SK-N-SH (cell line): ENCODE data around the gene RGS11. TPM values are rescaled to one million over a fixed set of nuclear protein-coding genes. Genes with fewer than 3 reads are reported as not detected.

Experiments used
- CTCF ChIA-PET: fragments of 300-600, 350-600 bp; formaldehyde crosslinking; extraction: SDS; loops from one replicate; lab custom pipeline; 2021; lab: Yijun Ruan, JAX
- POLR2A ChIA-PET: fragments of 350-600 bp; sonication (Branson Sonifier 250); formaldehyde crosslinking; extraction: SDS; loops from one replicate; lab custom pipeline; 2020; ENCODE audit warnings: antibody characterized with exemption, inconsistent platforms; lab: Yijun Ruan, JAX
- DNase-seq: peaks from one replicate; pipeline ENCODE4 v3.0.0; 2012
- H2AFZ ChIP-seq: fragments of 200-600 bp; sonication (generic); 2 replicates; pipeline ENCODE4 v1.8.1; 2016; ENCODE audit warnings: antibody characterized with exemption, mild to moderate bottlenecking, low read depth
- H3F3A ChIP-seq: fragments of 200-600 bp; sonication (generic); replicated peaks from 2 replicates; pipeline ENCODE3; 2016; ENCODE audit warnings: antibody characterized with exemption, mild to moderate bottlenecking; ENCODE audit not compliant: insufficient read depth
- H3K27ac ChIP-seq, 2 experiments: fragments of 200-500 bp in 1 of 2; fragments of 200-600 bp in 1 of 2; sonication (Bioruptor generic) in 1 of 2; sonication (generic), shearing (Covaris generic) in 1 of 2; 2 replicates each; pipeline versions ENCODE4 v1.5.1 to v1.6.1; 2014 to 2016; ENCODE audit warnings: low read depth in 2 of 2, inconsistent platforms in 1 of 2, low read length in 1 of 2, mild to moderate bottlenecking in 1 of 2, mixed read lengths in 1 of 2
- H3K27me3 ChIP-seq: fragments of 200-600 bp; sonication (generic), shearing (Covaris generic); 2 replicates; pipeline ENCODE4 v1.6.1; 2016; ENCODE audit warnings: mixed run types; ENCODE audit not compliant: insufficient read depth
- H3K36me3 ChIP-seq, 2 experiments: fragments of 200-500 bp in 1 of 2; fragments of 200-600 bp in 1 of 2; sonication (Bioruptor generic) in 1 of 2; sonication (generic) in 1 of 2; replicated peaks in 1 of 2; 2 replicates each; pipeline versions ENCODE3 to v1.5.1; 2014 to 2016; ENCODE audit warnings: low read length in 1 of 2, mild to moderate bottlenecking in 1 of 2; ENCODE audit not compliant: insufficient read depth in 2 of 2, control insufficient read depth in 1 of 2
- H3K4me1 ChIP-seq, 2 experiments: fragments of 200-500 bp in 1 of 2; fragments of 200-600 bp in 1 of 2; sonication (Bioruptor generic) in 1 of 2; sonication (generic), shearing (Covaris generic) in 1 of 2; 2 replicates each; pipeline versions ENCODE4 v1.5.1 to v1.6.1; 2014 to 2016; ENCODE audit warnings: low read depth in 1 of 2, low read length in 1 of 2, mixed run types in 1 of 2; ENCODE audit not compliant: insufficient read depth in 2 of 2, control insufficient read depth in 1 of 2
- H3K4me2 ChIP-seq: fragments of 200-600 bp; sonication (generic), shearing (Covaris generic); 2 replicates; pipeline ENCODE4 v1.6.1; 2017; ENCODE audit warnings: mixed run types
- H3K4me3 ChIP-seq, 2 experiments: fragments of 200-500 bp in 1 of 2; fragments of 200-600 bp in 1 of 2; sonication (Bioruptor generic) in 1 of 2; sonication (generic), shearing (Covaris generic) in 1 of 2; 2 replicates each; pipeline versions ENCODE4 v1.5.1 to v1.8.1; 2014 to 2016; ENCODE audit warnings: low read depth in 2 of 2, inconsistent platforms in 1 of 2, low read length in 1 of 2, mild to moderate bottlenecking in 1 of 2, mixed read lengths in 1 of 2, moderate library complexity in 1 of 2
- H3K79me2 ChIP-seq: fragments of 200-600 bp; sonication (generic); 2 replicates; pipeline ENCODE4 v1.8.1; 2017; ENCODE audit warnings: mild to moderate bottlenecking; ENCODE audit not compliant: insufficient read depth
- H3K9ac ChIP-seq: fragments of 200-600 bp; sonication (generic); 2 replicates; pipeline ENCODE4 v1.6.1; 2017; ENCODE audit warnings: mixed run types
- H3K9me2 ChIP-seq: fragments of 200-600 bp; sonication (generic); 2 replicates; pipeline ENCODE4 v1.6.1; 2017; ENCODE audit warnings: mixed run types
- H3K9me3 ChIP-seq: fragments of 200-600 bp; sonication (generic); 2 replicates; pipeline ENCODE4 v1.6.1; 2017; ENCODE audit warnings: mixed run types, mild to moderate bottlenecking, moderate library complexity
- H4K20me1 ChIP-seq: fragments of 200-600 bp; sonication (generic); 2 replicates; pipeline ENCODE4 v1.6.1; 2017; ENCODE audit warnings: mild to moderate bottlenecking, mixed run types; ENCODE audit not compliant: insufficient read depth
- CHD2 ChIP-seq: fragments of 150-350 bp; IDR thresholded peaks from 2 replicates; pipeline ENCODE4 v1.6.1; 2018; ENCODE audit warnings: low read length; ENCODE audit not compliant: partially characterized antibody
- ELF1 ChIP-seq: IDR thresholded peaks from 2 replicates; pipeline ENCODE4 v1.4.0; 2012
- FOXJ3 ChIP-seq: sonication (generic); formaldehyde crosslinking; IDR thresholded peaks from 2 replicates; pipeline ENCODE4 v1.5.1; 2020; ENCODE audit warnings: mild to moderate bottlenecking, missing genetic modification reagents
- GATA2 ChIP-seq: sonication (generic); formaldehyde crosslinking; IDR thresholded peaks from 2 replicates; pipeline ENCODE4 v1.5.0; 2020; ENCODE audit warnings: mild to moderate bottlenecking, missing genetic modification reagents
- IRF3 ChIP-seq: fragments of 150-350 bp; IDR thresholded peaks from 2 replicates; pipeline ENCODE4 v1.6.1; 2016; ENCODE audit warnings: mild to moderate bottlenecking, low read depth, low read length
- MAX ChIP-seq: IDR thresholded peaks from 2 replicates; pipeline ENCODE4 v1.4.0; 2012; ENCODE audit warnings: low read depth
- NFIC ChIP-seq: IDR thresholded peaks from 2 replicates; pipeline ENCODE4 v1.4.0; 2012; ENCODE audit warnings: borderline replicate concordance
- NRF1 ChIP-seq: IDR thresholded peaks from 2 replicates; pipeline ENCODE4 v1.6.1; 2012; ENCODE audit warnings: low read depth, mild to moderate bottlenecking, low read length
- POLR2AphosphoS5 ChIP-seq: IDR thresholded peaks from 2 replicates; pipeline ENCODE4 v1.6.1; 2012; ENCODE audit warnings: low read depth, low read length
- RAD21 ChIP-seq: IDR thresholded peaks from 2 replicates; pipeline ENCODE4 v1.6.1; 2012; ENCODE audit warnings: mild to moderate bottlenecking, low read length
- REST ChIP-seq: IDR thresholded peaks from 2 replicates; pipeline ENCODE4 v1.6.1; 2012; ENCODE audit warnings: mild to moderate bottlenecking, low read depth, low read length, moderate library complexity
- RFX5 ChIP-seq: IDR thresholded peaks from 2 replicates; pipeline ENCODE4 v1.6.1; 2012; ENCODE audit warnings: mild to moderate bottlenecking, improper control_type of control experiment, low read length
- TAF1 ChIP-seq: IDR thresholded peaks from 2 replicates; pipeline ENCODE4 v1.6.1; 2012; ENCODE audit warnings: low read depth, mild to moderate bottlenecking, low read length, moderate library complexity, borderline replicate concordance
- TCF12 ChIP-seq: IDR thresholded peaks from 2 replicates; pipeline ENCODE4 v1.4.0; 2012
- ZBTB33 ChIP-seq: IDR thresholded peaks from 2 replicates; pipeline ENCODE4 v1.4.0; 2012; ENCODE audit warnings: low read depth, borderline replicate concordance
- WGBS: methylation state at CpG from one replicate; pipeline ENCODE4 v1.1.6; 2017; ENCODE audit warnings: low lambda C conversion rate; 5-methylcytosine and 5-hydroxymethylcytosine counted together
- polyA plus RNA-seq, 3 experiments: library from polyadenylated mRNA; depleted of rRNA; stranded (reverse); fragments of >200 nt; gene quantifications; 2 replicates each; pipeline ENCODE4 v1.2.3, GENCODE V29; 2012
- TF ChIP-seq, protein P1 (sequence below): IDR thresholded peaks from 2 replicates; pipeline ENCODE4 v1.4.0; 2012; ENCODE audit warnings: low read depth, borderline replicate concordance
- TF ChIP-seq, protein P2 (sequence below): fragments of 150-350 bp; IDR thresholded peaks from 2 replicates; pipeline ENCODE4 v1.6.1; 2017; ENCODE audit warnings: antibody characterized with exemption, low read length, low read depth, borderline replicate concordance

RGS11 gene
- polyA plus RNA-seq, 1 of the 3 experiments (the other 2 are of a cell fraction) = 9.8 TPM

DNA sequence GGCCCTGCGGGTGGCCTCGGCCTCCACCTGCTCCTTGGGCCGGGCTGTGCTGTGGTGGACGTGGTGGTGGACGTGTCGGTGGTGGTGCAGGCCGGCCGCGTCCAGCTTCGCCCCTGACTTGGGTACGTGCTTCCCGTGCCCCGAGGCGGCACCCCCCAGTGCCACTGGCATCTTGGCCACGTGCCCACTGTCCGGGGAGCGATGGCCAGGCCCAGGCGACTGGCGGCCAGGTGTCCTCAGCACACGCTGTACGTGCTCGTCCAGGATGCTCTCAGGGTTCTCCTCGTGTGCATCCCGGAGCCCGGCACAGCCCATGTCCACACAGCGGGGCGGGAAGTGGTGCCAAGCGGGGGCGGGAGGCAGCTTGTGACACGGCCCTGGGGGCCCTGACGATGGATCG lies 22.1 kb upstream of the RGS11 start (continued):
- no peak for TF ChIP-seq CHD2
- no peak for TF ChIP-seq RFX5
- TF ChIP-seq MAX = no peak
- TF ChIP-seq POLR2AphosphoS5 = no peak
- no peak for TF ChIP-seq REST

GRCh38 chr16:296806-297510 lies 21.2 kb upstream of the RGS11 start:
- Histone ChIP-seq H3K9me3 (no peaks in the 10 kb centered on the region), H3K27ac (no peak overlapping the region), H2AFZ (no peak overlapping the region), H4K20me1 (no peaks in the 10 kb centered on the region), H3K9me2 (no peaks in the 10 kb centered on the region), H3K27me3 (no peaks in the 10 kb centered on the region), H3K9ac (no peak overlapping the region), H3K4me1 (no peaks in the 10 kb centered on the region), H3K4me3 (no peak overlapping the region), H3K36me3 (peaks cover 0 to 23% of the 10 kb centered on the region in 2 experiments), H3K4me2 (no peak overlapping the region), H3F3A (no peaks in the 10 kb centered on the region), H3K79me2 (no peaks in the 10 kb centered on the region)
- WGBS = 94% methylated on average over 30 of the region's 37 CpGs
- DNase-seq = no peak
- ChIA-PET CTCF (no interaction called here), POLR2A (no interaction called here)
- TF ChIP-seq GATA2 (CRISPR knock-in tag) = no peak
- TF ChIP-seq, protein P1, sequence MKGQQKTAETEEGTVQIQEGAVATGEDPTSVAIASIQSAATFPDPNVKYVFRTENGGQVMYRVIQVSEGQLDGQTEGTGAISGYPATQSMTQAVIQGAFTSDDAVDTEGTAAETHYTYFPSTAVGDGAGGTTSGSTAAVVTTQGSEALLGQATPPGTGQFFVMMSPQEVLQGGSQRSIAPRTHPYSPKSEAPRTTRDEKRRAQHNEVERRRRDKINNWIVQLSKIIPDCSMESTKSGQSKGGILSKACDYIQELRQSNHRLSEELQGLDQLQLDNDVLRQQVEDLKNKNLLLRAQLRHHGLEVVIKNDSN = no peak
- TF ChIP-seq REST = no peak
- TF ChIP-seq ELF1 = no peak
- no peak for TF ChIP-seq TAF1
- no peak for TF ChIP-seq POLR2AphosphoS5
- no peak for TF ChIP-seq NRF1
- TF ChIP-seq ZBTB33 = no peak
- no peak for TF ChIP-seq RFX5
- no peak for TF ChIP-seq NFIC
- no peak for TF ChIP-seq FOXJ3
- TF ChIP-seq IRF3 = no peak
- TF ChIP-seq, protein P2, sequence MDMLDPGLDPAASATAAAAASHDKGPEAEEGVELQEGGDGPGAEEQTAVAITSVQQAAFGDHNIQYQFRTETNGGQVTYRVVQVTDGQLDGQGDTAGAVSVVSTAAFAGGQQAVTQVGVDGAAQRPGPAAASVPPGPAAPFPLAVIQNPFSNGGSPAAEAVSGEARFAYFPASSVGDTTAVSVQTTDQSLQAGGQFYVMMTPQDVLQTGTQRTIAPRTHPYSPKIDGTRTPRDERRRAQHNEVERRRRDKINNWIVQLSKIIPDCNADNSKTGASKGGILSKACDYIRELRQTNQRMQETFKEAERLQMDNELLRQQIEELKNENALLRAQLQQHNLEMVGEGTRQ = no peak
- TF ChIP-seq TCF12 = no peak
- TF ChIP-seq RAD21 = no peak
